KBM-7 (cell line): ENCODE results near the gene STX12.
A peak's percentile ranks its signal among the peaks of the same experiment; 100 is the strongest.

ENCODE experiments used
- DNase-seq: peaks from one replicate; pipeline ENCODE4 v3.0.0-alpha.2; 2015
- in situ Hi-C: fragments of 300-500 bp; cut with MboI; formaldehyde crosslinking; loops from 2 replicates; pipeline ENCODE4 v1.14.3; 2020; ENCODE audit warnings: low sequenced_read_pairs, low pct_unique_long_range_greater_than_20kb, mixed read lengths

STX12 gene

GRCh38 chr1:27772932-27773825 is at the start of gene STX12:
Gene STX12 (plus strand): TSS chr1:27773219. CDS start chr1:27773308, 89 bp downstream.
- in situ Hi-C loops = no loop called here
- peak; percentile 99 for DNase-seq

- in situ Hi-C loops = no loop called here
- no peak for DNase-seq
Observed at GRCh38 chr1:27724961-27725373, 48.1 kb upstream of the STX12 start.

GRCh38 chr1:27725374-27726172 is 47.4 kb upstream of the STX12 start, which contains the start of gene FAM76A:
Gene FAM76A (plus strand): TSS chr1:27725961. CDS start chr1:27726081, 120 bp downstream.
- in situ Hi-C loops = no loop called here
- DNase-seq = peak; percentile 100

GRCh38 chr1:27726173-27727044 is 46.6 kb upstream of the STX12 start:
- no peak for DNase-seq
- in situ Hi-C loops = no loop called here

- in situ Hi-C loops = no loop called here
- peak; percentile 11 for DNase-seq
Observed at GRCh38 chr1:27727126-27727525, 45.9 kb upstream of the STX12 start.

GRCh38 chr1:27736252-27736651 is 36.8 kb upstream of the STX12 start:
- no peak for DNase-seq
- in situ Hi-C loops = no loop called here

- no peak for DNase-seq
- in situ Hi-C loops = no loop called here
Observed at GRCh38 chr1:27741121-27741520, 31.9 kb upstream of the STX12 start.

GRCh38 chr1:27744556-27744955 is 28.5 kb upstream of the STX12 start:
- in situ Hi-C loops = no loop called here
- DNase-seq = no peak

- in situ Hi-C loops = no loop called here
- no peak for DNase-seq
Observed at GRCh38 chr1:27745466-27745865, 27.6 kb upstream of the STX12 start.

- in situ Hi-C loops = no loop called here
- no peak for DNase-seq
Observed at GRCh38 chr1:27752360-27752759, 20.7 kb upstream of the STX12 start.

- in situ Hi-C loops = no loop called here
- no peak for DNase-seq
Observed at GRCh38 chr1:27755286-27755685, 17.7 kb upstream of the STX12 start.

GRCh38 chr1:27755865-27756264 is 17.2 kb upstream of the STX12 start:
- no peak for DNase-seq
- in situ Hi-C loops = no loop called here

GRCh38 chr1:27759236-27759635 is 13.8 kb upstream of the STX12 start:
- no peak for DNase-seq
- in situ Hi-C loops = no loop called here

GRCh38 chr1:27760426-27760825 is 12.6 kb upstream of the STX12 start:
- in situ Hi-C loops = no loop called here
- DNase-seq = peak; percentile 7

- DNase-seq = no peak
- in situ Hi-C loops = no loop called here
Observed at GRCh38 chr1:27762033-27762432, 11.0 kb upstream of the STX12 start.

GRCh38 chr1:27763358-27763757 is 9.7 kb upstream of the STX12 start:
- DNase-seq = no peak
- in situ Hi-C loops = no loop called here

- in situ Hi-C loops = no loop called here
- no peak for DNase-seq
Observed at GRCh38 chr1:27770293-27770830, 2.7 kb upstream of the STX12 start.

GRCh38 chr1:27772036-27772931 is 735 bp upstream of the STX12 start:
- peak; percentile 35 for DNase-seq
- in situ Hi-C loops = no loop called here
